Measurements from ENCODE around the gene PSMD9. TPM values are rescaled to one million over a fixed set of nuclear protein-coding genes. Genes with fewer than 3 reads are reported as not detected.

The PSMD9 gene
- total and polyA plus RNA-seq, 5 experiments from 2014 or later: 35.1 to 90.5 (median 88.4) TPM

DNA sequence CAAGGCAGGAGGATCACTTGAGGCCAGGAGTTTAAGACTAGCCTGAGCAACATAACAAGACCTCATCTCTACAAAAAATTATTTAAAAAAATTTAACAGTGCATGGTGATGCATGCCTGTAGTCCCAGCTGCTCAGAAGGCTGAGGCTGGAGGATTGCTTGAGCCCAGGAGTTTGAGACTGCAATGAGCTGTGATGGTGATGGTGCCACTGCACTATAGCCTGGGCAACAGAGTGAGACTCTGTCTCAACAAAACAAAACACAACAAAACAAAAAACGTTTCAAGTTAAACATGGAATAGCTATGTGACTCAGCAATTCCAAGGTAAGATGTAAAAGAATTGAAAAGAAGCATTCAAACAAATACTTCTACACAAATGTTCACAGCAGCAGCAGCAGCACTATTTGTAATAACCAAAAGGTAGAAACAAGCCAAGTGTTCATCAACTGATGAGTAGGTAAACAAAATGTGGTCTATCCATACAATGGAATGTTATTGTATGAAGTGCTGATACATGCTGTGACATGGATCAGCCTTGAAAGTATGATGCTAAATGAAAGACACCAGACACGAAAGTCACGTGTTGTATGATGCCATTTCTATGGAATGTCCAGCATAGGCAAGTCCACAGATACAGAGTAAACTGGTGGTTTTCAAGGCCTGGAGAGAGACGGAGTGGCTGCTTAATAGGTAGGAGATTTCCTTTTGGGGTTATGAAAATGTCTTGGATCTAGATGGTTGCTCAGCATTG, 61.2 kb downstream of the PSMD9 start:
- no peaks in the 10 kb centered on the region for H3K36me3 Mint-ChIP-seq
- no peak overlapping the region for H3K27ac Mint-ChIP-seq
- H3K4me3 Mint-ChIP-seq: no peak overlapping the region
- H3K9me3 Mint-ChIP-seq: no peaks in the 10 kb centered on the region
- POLR2A ChIA-PET: no interaction called here
- no peak for ATAC-seq
- H3K4me1 Mint-ChIP-seq: no peaks in the 10 kb centered on the region
- no peaks in the 10 kb centered on the region for H3K27me3 Mint-ChIP-seq
- DNase-seq: no peak

DNA sequence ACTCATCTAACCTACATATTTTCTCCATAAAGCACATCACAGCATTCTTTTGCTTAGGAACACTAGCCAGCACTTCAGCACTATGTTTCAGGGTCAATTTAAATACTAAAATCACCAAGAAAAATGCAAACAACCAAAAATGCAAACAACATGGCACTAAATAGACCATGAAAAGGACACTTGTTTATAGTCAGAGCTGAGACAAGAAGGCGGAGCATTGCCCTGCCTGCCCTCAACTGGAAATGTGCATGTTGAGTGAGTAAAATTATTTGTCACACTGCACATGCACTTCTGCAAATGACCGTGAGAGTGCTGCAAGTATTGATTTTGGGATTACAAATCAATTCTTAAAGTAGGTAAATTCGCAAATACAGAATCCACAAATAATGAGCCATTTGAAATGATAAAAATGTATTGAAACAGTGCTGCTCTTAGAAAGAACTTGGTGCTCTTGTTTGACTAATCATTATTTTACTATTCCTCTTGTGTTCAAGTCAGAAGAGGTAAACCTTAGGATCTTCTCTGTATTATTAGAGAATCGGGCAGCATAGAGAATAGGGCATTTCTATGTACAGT, 64.6 kb downstream of the PSMD9 start:
- POLR2A ChIA-PET: interaction anchor here (0.6 kb wide), 1 partner anchor 35 kb away, joined by 3 read pairs; no protein-coding TSS in a partner anchor
- no peak for ATAC-seq
- no peak overlapping the region for H3K4me3 Mint-ChIP-seq
- no peaks in the 10 kb centered on the region for H3K9me3 Mint-ChIP-seq
- no peaks in the 10 kb centered on the region for H3K36me3 Mint-ChIP-seq
- H3K4me1 Mint-ChIP-seq: peaks cover 0 to 5% (median 0%) of the 10 kb centered on the region in 4 donors
- H3K27me3 Mint-ChIP-seq: peaks cover 0 to 3% (median 0%) of the 10 kb centered on the region in 5 donors
- no peak overlapping the region for H3K27ac Mint-ChIP-seq
- DNase-seq: no peak

DNA sequence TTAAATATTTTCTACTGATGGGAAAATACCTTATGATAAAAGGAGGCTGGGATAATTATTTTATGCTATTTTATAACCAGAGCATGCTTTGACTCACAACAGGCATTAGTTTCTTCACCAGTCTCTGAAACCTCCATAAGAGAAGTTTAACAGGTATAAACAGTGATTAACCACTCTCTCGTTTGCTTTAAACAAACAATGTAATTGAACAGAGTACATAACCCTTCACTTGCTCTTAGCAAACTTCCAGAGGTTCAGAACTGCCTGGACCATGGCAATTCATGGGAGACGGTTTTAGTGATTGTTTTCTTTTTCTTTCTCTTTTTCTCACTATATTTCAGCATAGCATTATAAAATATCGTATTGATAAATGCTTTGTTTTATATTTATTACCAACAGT, 65.1 kb downstream of the PSMD9 start:
- H3K36me3 Mint-ChIP-seq: no peaks in the 10 kb centered on the region
- no peak for DNase-seq
- H3K4me1 Mint-ChIP-seq: peaks cover 0 to 5% (median 0%) of the 10 kb centered on the region in 4 donors
- no peak for ATAC-seq
- H3K27ac Mint-ChIP-seq: no peak overlapping the region
- no peak overlapping the region for H3K4me3 Mint-ChIP-seq
- no peaks in the 10 kb centered on the region for H3K9me3 Mint-ChIP-seq
- H3K27me3 Mint-ChIP-seq: peaks cover 0 to 3% (median 0%) of the 10 kb centered on the region in 5 donors
- POLR2A ChIA-PET: interaction anchor here (0.7 kb wide), 1 partner anchor 129 kb away, joined by 4 read pairs; no protein-coding TSS in a partner anchor

DNA sequence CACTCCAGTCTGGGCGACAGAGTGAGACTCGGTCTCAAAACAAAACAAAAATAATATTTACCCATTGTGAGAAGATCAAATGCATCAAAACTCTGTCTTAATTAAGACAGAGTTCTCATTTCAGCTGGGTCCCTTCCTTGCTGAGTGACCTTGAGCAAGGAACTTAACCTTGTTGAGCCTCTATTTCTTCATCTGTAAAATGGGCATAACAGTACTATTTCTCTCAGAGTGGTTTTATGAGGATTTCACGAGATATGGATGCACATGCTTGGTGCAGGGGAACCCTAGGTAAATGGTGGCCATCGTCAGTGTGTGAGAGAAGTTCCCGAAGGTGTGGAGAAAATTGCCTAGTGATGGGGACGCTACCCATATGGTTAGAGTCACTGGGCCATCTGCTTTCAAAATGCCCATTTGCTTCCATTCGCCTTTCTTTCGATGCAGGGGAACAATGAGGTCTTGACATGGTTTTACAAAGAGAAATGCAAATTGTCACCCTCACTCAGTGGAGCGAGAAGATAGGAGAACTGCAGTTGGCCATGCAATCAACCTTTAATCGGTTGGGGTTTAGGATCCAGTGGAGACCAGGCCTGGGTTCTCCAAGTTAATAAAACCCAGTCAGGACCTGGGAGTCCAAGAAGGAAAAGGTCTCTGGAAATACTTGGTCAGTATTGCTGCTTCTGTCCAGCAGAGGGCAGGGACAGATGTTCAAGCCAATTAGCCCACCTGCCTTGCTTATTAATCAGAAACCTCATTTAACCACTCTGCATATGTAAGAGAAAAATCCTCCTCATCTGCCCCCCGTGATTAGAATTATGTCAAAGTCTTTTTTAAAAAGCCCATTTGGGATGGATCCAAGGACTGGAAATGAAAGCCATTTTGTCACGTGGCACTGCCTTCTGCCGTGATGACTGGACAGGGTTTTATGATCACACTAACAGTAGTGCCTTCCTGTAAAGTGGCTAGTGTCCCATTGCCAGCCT, 67.0 kb downstream of the PSMD9 start:
- peaks cover 0 to 3% (median 0%) of the 10 kb centered on the region in 5 donors for H3K27me3 Mint-ChIP-seq

DNA sequence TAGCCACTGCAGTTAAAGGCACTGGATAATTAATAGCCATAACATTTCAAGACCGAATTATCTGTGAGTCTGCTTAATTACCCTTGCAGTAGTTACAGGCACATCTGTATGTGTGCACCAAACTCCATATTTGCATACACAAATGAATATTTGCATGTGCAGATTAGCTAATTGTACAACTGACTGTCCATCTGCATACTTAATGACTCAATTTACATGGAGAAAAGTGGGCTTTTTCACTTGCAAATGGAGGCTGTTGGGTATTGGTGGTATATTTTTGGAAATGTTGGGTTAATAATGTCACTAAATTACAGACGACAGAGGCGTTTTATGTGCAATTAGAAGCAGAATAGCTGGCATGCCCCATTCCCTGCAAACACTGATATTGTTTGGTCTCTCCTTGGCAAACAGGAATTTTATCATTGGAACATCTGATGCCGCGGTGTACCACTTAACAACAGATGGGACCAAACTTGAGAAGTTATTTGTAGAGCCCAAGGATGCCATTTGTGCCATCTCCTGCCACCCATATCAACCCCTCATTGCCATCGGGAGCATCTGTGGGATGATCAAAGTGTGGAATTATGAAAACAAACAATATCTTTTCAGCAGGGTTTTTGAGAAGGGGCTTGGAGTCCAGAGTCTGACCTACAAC, 69.4 kb downstream of the PSMD9 start:
- peaks cover 0 to 5% (median 0%) of the 10 kb centered on the region in 4 donors for H3K4me1 Mint-ChIP-seq
- H3K27me3 Mint-ChIP-seq: peaks cover 0 to 3% (median 0%) of the 10 kb centered on the region in 5 donors
- ATAC-seq (no peak), DNase-seq (no peak)
- POLR2A ChIA-PET: no interaction called here
- no peak overlapping the region for H3K4me3 Mint-ChIP-seq
- H3K36me3 Mint-ChIP-seq: no peaks in the 10 kb centered on the region
- no peak overlapping the region for H3K27ac Mint-ChIP-seq
- no peaks in the 10 kb centered on the region for H3K9me3 Mint-ChIP-seq

More for the DNA sequence above, 67.0 kb downstream of the PSMD9 start:
- peak overlapping the region in 1 of 10 donors; percentile 56 for H3K27ac Mint-ChIP-seq
- H3K4me3 Mint-ChIP-seq: no peak overlapping the region
- no peaks in the 10 kb centered on the region for H3K9me3 Mint-ChIP-seq
- ATAC-seq: no peak
- POLR2A ChIA-PET: no interaction called here
- H3K4me1 Mint-ChIP-seq: peaks cover 0 to 5% (median 0%) of the 10 kb centered on the region in 4 donors
- no peaks in the 10 kb centered on the region for H3K36me3 Mint-ChIP-seq
- no peak for DNase-seq

DNA sequence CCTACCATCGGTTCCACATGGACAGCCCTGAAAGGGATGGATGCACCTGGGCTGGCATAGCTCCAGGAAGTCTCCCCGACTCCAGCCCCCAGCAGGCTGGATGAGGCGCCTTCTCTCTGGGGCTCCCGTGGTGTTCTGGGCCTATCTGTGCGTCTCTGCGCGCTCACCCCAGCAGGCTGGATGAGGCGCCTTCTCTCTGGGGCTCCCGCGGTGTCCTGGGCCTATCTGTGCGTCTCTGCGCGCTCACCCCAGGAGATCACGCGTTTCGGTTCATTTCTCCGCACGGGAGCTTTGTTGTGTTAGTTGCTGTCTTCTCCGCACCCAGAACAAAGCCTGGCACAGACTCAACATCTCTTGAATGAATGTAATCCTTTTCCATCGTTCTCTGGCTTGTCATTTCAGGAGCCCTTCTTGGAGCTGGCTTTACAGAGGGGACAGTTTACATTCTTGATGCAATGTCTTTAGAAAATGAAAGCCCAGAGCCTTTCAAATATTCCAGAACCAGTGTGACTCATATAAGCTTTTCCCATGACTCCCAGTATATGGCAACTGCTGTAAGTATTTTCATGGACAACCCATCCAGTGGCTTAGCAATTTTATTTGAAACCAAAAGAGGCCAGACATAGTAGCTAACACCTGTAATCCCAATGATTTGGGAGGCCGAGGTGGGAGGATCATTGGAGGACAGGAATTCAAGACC, 70.1 kb downstream of the PSMD9 start:
- Mint-ChIP-seq H3K27ac (no peak overlapping the region), H3K4me1 (peaks cover 0 to 5% (median 0%) of the 10 kb centered on the region in 4 donors), H3K36me3 (no peaks in the 10 kb centered on the region), H3K27me3 (peaks cover 0 to 3% (median 0%) of the 10 kb centered on the region in 5 donors), H3K4me3 (no peak overlapping the region), H3K9me3 (no peaks in the 10 kb centered on the region)
- POLR2A ChIA-PET: no interaction called here
- ATAC-seq (no peak), DNase-seq (no peak)

DNA sequence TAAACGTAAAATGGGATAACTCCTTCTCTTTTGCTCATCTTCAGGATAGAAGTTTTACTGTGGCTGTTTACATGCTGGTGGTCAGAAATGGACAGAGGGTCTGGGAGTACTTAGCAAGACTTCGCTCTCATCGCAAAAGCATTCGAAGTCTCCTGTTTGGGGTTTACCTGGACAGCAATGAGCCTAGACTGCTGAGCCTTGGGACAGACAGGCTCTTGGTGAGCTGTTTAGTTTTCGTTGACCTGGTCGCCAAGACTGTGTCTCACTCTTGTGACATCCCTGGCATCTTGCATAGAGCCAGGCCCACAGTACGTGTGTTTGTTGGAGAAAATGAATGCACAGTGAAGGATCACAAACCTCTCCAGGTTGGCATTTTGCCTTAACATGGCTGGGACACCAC, 72.0 kb downstream of the PSMD9 start:
- no peaks in the 10 kb centered on the region for H3K27me3 Mint-ChIP-seq
- no peak overlapping the region for H3K4me3 Mint-ChIP-seq
- POLR2A ChIA-PET: no interaction called here
- H3K27ac Mint-ChIP-seq: no peak overlapping the region
- DNase-seq (no peak), ATAC-seq (no peak)
- H3K36me3 Mint-ChIP-seq: no peaks in the 10 kb centered on the region
- no peaks in the 10 kb centered on the region for H3K9me3 Mint-ChIP-seq
- peaks cover 0 to 2% (median 0%) of the 10 kb centered on the region in 4 donors for H3K4me1 Mint-ChIP-seq

DNA sequence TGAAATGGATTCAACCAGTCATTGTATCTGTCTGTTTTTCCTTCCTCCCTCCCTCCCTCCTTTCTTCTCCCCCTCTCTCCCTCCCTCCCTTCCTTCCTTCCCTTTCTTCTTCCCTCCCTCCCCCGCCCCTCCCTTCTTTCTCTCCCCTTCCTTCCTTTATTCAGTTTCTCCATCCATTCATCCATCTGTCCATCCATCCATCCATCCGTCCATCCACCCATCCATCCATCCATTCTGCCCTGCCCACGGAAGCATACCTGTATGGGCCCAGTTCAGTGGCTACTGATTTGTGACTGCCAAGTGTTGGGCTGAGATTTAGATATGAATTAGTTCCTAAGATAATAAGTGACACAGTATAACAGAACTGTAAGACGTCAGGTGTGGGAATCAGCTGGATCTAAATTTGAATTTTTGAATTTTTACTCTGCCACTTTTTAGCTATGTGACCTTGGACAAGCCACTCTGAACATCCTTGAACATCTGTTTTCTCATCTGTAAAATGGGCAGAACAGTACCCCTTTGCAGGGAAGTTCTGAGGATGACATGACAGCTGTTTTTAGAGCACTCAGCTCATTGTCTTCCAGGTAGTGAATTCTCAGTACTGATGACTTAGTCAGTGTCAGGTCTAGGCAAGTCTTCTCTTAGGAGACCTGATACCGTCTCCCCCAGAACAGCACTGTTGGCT, 72.7 kb downstream of the PSMD9 start:
- Mint-ChIP-seq H3K4me1 (no peaks in the 10 kb centered on the region), H3K27me3 (no peaks in the 10 kb centered on the region), H3K4me3 (no peak overlapping the region), H3K36me3 (no peaks in the 10 kb centered on the region), H3K9me3 (no peaks in the 10 kb centered on the region), H3K27ac (no peak overlapping the region)
- no peak for DNase-seq
- ATAC-seq: no peak
- POLR2A ChIA-PET: no interaction called here

DNA sequence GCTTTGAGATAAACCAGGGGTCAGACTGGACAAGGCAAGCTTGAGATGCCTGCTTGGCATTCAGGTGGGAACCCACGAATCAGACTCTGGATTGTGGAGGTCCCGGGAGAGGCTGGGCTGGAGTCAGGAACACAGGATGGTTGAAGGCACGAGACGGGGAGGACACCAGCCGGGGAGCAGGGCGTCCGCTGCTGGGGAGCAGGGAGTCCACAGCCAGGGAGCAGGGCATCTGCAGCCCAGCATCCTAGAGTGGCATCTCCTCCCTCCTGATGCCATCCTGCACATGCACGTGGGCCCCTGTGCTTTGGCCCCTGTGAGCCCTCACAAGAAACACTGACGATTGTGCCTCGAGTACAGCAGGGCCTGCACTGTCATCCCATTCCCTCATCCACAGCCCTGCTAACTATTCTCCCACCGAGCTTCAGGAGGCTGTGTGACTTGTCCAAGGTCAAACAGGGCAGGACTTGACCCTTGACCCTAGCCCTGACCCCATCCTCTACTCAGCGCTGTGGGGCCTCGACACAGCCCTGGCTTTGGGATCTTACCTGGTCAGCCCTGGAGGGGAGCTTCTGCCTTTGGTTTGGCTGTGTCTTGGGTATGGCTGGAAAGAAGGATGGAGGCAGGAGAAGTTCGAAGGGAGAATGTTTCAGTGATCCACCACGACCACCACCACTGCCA, 74.9 kb downstream of the PSMD9 start:
- ATAC-seq (no peak), DNase-seq (no peak)
- H3K9me3 Mint-ChIP-seq: no peaks in the 10 kb centered on the region
- peaks cover 0 to under 1% (median 0%) of the 10 kb centered on the region in 4 donors for H3K4me1 Mint-ChIP-seq
- peaks cover 0 to 2% (median 0%) of the 10 kb centered on the region in 3 donors for H3K36me3 Mint-ChIP-seq
- no peak overlapping the region for H3K4me3 Mint-ChIP-seq
- no peaks in the 10 kb centered on the region for H3K27me3 Mint-ChIP-seq
- POLR2A ChIA-PET: no interaction called here
- H3K27ac Mint-ChIP-seq: peak overlapping the region in 3 of 10 donors; percentile 8 to 76 (median 52)

DNA sequence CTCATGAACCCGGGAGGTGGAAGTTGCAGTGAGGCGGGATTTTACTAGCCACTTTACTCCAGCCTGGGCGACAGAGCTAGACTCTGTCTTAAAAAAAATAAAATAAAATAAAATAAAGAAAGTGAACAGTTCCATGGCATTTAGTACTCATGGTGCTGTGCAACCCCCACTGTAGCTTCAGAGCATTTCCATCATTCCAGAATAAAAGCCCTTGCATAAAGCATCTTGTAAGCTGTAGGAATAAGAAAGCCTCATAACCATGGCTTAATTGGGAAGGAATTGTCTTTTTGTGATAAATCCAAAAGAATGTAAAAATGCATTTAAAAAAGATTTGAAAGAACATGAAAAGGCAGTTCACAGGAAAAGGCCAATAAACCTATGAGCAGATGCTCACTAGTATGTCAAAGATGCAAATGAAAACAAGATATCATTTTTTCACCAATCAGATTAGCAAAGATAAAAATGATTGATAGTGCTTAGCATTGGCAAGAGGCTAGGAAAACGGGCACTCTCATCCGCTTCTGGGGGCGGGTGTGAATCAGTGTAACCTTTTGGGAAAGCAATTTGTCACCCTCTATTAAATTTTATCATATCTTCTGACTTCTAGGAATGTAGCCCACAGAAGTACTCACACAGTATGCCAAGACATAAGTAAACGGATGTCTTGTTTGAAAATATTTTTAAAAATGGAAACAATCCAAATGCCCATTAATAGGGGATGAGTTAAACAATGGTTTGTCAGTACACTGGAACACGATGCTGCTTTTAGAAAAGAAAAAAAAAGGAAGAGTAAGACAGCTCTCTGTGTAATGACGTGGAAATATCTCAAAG, 76.4 kb downstream of the PSMD9 start:
- POLR2A ChIA-PET: interaction anchor here (0.6 kb wide), 1 partner anchor 241 kb away, joined by 4 read pairs; no protein-coding TSS in a partner anchor
- ATAC-seq (no peak), DNase-seq (no peak)
- Mint-ChIP-seq H3K4me3 (no peak overlapping the region), H3K36me3 (peaks cover 0 to 2% (median 0%) of the 10 kb centered on the region in 3 donors), H3K27ac (peak overlapping the region in 1 of 10 donors; percentile 76), H3K9me3 (no peaks in the 10 kb centered on the region), H3K4me1 (peaks cover 0 to 15% (median 1%) of the 10 kb centered on the region in 4 donors), H3K27me3 (no peaks in the 10 kb centered on the region)

Data from naive thymus-derived CD8-positive, alpha-beta T cell (primary cell).